ENCODE measurements around the gene IGFN1. TPM values are rescaled to one million over a fixed set of nuclear protein-coding genes. Genes with fewer than 3 reads are reported as not detected.

IGFN1 gene
- total and polyA plus RNA-seq, 2 donors (not counting 3 experiments of a cell fraction or from before 2014, with no cell fraction given) = not detected

- dilution Hi-C loops (cut with MboI; ENCODE audit: extremely low pct_ligation_motif_present, low sequenced_read_pairs) = no loop called here
- H3K9ac ChIP-seq (replicated peaks; ENCODE audit: extremely low read depth, insufficient read depth, low read length) = no peak overlapping the region
- intact Hi-C loops (cut with micrococcal nuclease) = no loop called here
- no peaks in the 10 kb centered on the region for H3K4me1 ChIP-seq (ENCODE audit: control insufficient read depth, extremely low read depth, insufficient read depth, low read length)
- H3K27me3 ChIP-seq (ENCODE audit: control insufficient read depth in 2 of 2, insufficient read depth in 2 of 2, low read length in 2 of 2) = peaks cover 4% of the 10 kb centered on the region in 2 experiments
- no peaks in the 10 kb centered on the region for H4K20me1 ChIP-seq (replicated peaks; ENCODE audit: control insufficient read depth, extremely low read depth, insufficient read depth, low read length)
- no peak overlapping the region for H3K27ac ChIP-seq (ENCODE audit: insufficient read depth, low read depth, low read length)
- FAIRE-seq (no peak), DNase-seq (ENCODE audit: low read depth, low spot score) (no peak)
- ChIA-PET POLR2A (no interaction called here), CTCF (interaction anchor here (0.6 to 1.3 kb wide), 2 partner anchors 31 to 32 kb away, joined by 3 read pairs; no protein-coding TSS in a partner anchor)
- H3K9me3 ChIP-seq (replicated peaks; ENCODE audit: control insufficient read depth, insufficient read depth, low read length) = no peaks in the 10 kb centered on the region
- no TSS peak for BruUV-seq (replicated peaks)
- H3K4me2 ChIP-seq (ENCODE audit: insufficient read depth, low read length) = no peak overlapping the region
- no peaks in the 10 kb centered on the region for H3K79me2 ChIP-seq (ENCODE audit: control insufficient read depth, insufficient read depth, low read length)
- no peaks in the 10 kb centered on the region for H3K36me3 ChIP-seq (ENCODE audit: control insufficient read depth in 2 of 2, extremely low read depth in 1 of 2, insufficient read depth in 2 of 2, low read length in 2 of 2)
- no peak overlapping the region for H3K4me3 ChIP-seq (replicated peaks in 1 of 3; ENCODE audit: insufficient read depth in 1 of 3, low read depth in 1 of 3, low read length in 3 of 3)
- H3K9me1 ChIP-seq (replicated peaks; ENCODE audit: control insufficient read depth, extremely low read depth, insufficient read depth, low read length) = no peaks in the 10 kb centered on the region
- no peak for TF ChIP-seq EZH2 (IDR thresholded peaks at IDR 0.05; ENCODE audit: borderline replicate concordance, low read depth, low read length, severe bottlenecking)
- H2AFZ ChIP-seq (ENCODE audit: low read depth, low read length) = no peak overlapping the region
Measured at GRCh38 chr1:201228011-201228983, 37.7 kb downstream of the IGFN1 start.

DNA sequence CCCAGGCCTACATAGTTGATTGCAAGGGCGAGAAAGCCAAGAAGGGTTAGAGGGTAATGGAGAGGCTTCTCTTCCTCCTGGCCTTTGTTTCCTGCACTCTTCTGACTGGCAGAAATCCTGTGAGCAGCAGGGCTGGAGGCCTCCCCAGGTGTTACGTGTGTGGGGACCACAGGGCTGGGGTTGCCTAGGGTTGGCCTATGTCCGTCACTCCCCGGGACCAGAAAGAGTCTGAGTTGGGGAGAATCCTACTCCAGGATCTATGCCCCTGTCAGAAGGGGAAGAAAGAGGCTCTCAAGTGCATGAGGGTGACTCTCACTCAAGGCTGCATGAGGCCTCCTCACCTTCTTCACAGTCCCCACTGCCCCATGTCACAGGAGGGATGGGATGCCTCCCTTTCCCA lies 38.5 kb downstream of the IGFN1 start:
- H3K9ac ChIP-seq (replicated peaks; ENCODE audit: extremely low read depth, insufficient read depth, low read length) = no peak overlapping the region
- ChIA-PET POLR2A (no interaction called here), CTCF (no interaction called here)
- intact Hi-C loops (cut with micrococcal nuclease) = no loop called here
- no peak for DNase-seq (ENCODE audit: low read depth, low spot score)
- TF ChIP-seq FOS (IDR thresholded peaks at IDR 0.05; ENCODE audit: borderline replicate concordance, insufficient read depth, low read length) = no peak
- TF ChIP-seq GATA2 (IDR thresholded peaks at IDR 0.05; ENCODE audit: insufficient read depth, insufficient read length, low read depth, low read length) = no peak
- no peak overlapping the region for H3K4me3 ChIP-seq (replicated peaks in 1 of 3; ENCODE audit: insufficient read depth in 1 of 3, low read depth in 1 of 3, low read length in 3 of 3)
- no peak overlapping the region for H3K4me2 ChIP-seq (ENCODE audit: insufficient read depth, low read length)
- no peaks in the 10 kb centered on the region for H3K4me1 ChIP-seq (ENCODE audit: control insufficient read depth, extremely low read depth, insufficient read depth, low read length)
- peaks cover 4% of the 10 kb centered on the region in 2 experiments for H3K27me3 ChIP-seq (ENCODE audit: control insufficient read depth in 2 of 2, insufficient read depth in 2 of 2, low read length in 2 of 2)
- H3K79me2 ChIP-seq (ENCODE audit: control insufficient read depth, insufficient read depth, low read length) = no peaks in the 10 kb centered on the region
- H3K36me3 ChIP-seq (ENCODE audit: control insufficient read depth in 2 of 2, extremely low read depth in 1 of 2, insufficient read depth in 2 of 2, low read length in 2 of 2) = no peaks in the 10 kb centered on the region
- no peak overlapping the region for H3K27ac ChIP-seq (ENCODE audit: insufficient read depth, low read depth, low read length)
- FAIRE-seq = no peak
- H4K20me1 ChIP-seq (replicated peaks; ENCODE audit: control insufficient read depth, extremely low read depth, insufficient read depth, low read length) = no peaks in the 10 kb centered on the region
- no peaks in the 10 kb centered on the region for H3K9me3 ChIP-seq (replicated peaks; ENCODE audit: control insufficient read depth, insufficient read depth, low read length)
- dilution Hi-C loops (cut with MboI; ENCODE audit: extremely low pct_ligation_motif_present, low sequenced_read_pairs) = no loop called here
- no peak overlapping the region for H2AFZ ChIP-seq (ENCODE audit: low read depth, low read length)
- no TSS peak for BruUV-seq (replicated peaks)
- no peaks in the 10 kb centered on the region for H3K9me1 ChIP-seq (replicated peaks; ENCODE audit: control insufficient read depth, extremely low read depth, insufficient read depth, low read length)

Data from endothelial cell of umbilical vein (primary cell).